ENCODE measurements around the gene NUBPL.
"Not testable (repeated sequence)": the region's sequence is repeated elsewhere in the genome, so short reads cannot be mapped to it uniquely, and the experiment has no call there.

Gene NUBPL

GRCh38 chr14:31677630-31678029 lies 116.4 kb downstream of the NUBPL start:
- no peak for DNase-seq

DNA sequence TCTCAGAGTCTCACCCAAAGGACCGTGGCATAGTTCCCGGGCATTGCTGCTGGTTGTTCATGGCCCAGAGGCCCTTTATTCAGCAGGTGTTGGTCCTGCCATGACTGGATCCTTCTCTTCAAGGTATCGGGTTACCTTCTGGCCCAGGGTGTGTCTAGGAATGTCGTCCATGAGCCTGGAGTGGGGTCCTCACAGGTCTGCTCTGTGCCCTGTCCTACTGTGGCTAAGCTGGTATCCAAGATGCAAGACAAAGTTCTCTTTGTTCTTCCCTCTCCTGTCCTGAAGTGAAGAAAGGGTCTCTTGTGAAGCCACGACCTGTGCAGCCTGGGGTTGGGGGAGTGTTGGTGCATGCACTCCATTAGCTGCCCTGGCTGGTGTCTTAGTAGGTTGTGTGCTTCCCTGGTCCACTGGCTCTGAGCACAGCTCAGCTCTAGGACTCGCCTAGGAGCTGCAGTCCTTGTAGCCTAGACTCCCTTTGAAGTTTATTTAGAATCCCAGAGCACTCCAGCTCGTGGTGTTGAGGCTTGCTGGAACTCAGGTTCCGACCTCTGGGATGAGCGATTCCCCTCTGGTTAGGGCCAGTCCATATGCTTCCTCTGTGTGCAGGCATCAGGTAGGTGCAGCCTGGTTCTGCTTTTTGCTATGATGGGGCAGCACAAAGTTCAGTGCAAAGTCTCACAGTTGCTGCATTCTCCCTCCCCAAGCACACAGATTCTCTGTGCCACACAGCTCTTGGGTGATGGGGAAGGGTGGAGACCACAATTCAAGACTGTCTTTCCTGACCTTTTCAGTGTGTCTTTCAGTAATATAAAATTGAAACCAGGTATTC lies 117.4 kb downstream of the NUBPL start:
- DNase-seq, result no peak

DNA sequence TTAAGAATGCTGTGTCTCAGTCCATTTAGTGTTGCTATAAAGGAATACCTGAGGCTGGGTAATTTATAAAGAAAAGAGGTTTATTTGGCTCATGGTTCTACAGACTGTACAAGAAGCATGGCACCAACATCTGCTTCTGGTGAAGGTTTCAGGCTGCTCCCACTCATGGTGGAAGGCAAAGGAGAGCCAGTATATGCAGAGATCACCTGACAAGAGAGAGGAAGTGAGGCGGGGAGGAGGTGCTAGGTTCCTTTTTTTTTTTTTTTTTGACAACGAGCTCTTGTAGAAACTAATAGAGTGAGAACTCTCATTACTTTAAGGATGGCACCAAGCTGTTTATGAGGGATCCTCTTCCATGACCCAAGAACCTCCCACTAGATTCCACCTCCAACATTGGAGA lies 121.6 kb downstream of the NUBPL start:
- DNase-seq, result no peak

GRCh38 chr14:31687726-31688125 lies 126.5 kb downstream of the NUBPL start:
- DNase-seq, result no peak

GRCh38 chr14:31690056-31690455 lies 128.9 kb downstream of the NUBPL start:
- DNase-seq, result no peak

GRCh38 chr14:31692376-31692781 lies 131.2 kb downstream of the NUBPL start:
- DNase-seq, result peak; percentile 31

GRCh38 chr14:31696378-31696777 lies 135.2 kb downstream of the NUBPL start:
- DNase-seq, result no peak

GRCh38 chr14:31699809-31700208 lies 138.6 kb downstream of the NUBPL start:
- no peak for DNase-seq

DNA sequence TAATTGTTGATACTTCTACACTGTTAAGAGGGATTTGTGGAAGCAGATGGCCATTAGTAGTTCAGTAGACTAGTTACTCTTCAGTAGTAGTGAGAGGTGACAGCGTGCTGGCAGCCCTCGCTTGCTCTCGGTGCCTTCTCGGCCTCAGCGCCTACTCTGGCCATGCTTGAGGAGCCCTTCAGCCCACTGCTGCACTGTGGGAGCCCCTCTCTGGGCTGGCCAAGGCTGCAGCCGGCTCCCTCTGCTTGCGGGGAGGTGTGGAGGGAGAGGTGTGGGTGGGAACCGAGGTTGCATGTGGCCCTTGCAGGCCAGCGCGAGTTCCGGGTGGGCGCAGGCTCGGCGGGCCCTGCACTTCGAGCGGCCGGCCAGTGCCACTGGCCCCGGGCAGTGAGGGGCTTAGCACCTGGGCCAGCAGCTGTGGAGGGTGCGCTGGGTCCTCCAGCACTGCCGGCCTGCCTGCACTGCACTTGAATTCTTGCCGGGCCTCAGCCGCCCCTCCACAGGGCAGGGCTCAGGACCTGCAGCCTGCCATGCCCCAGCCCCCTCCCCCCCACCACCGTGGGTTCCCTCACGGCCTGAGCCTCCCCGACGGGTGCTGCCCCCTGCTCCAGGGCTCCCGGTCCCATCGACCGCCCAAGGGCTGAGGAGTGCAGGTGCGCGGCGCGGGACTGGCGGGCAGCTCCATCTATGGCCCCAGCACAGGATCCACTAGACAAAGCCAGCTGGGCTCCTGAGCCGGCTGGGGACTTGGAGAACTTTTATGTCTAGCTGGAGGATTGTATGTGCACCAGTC lies 139.3 kb downstream of the NUBPL start:
- no peak for DNase-seq

DNA sequence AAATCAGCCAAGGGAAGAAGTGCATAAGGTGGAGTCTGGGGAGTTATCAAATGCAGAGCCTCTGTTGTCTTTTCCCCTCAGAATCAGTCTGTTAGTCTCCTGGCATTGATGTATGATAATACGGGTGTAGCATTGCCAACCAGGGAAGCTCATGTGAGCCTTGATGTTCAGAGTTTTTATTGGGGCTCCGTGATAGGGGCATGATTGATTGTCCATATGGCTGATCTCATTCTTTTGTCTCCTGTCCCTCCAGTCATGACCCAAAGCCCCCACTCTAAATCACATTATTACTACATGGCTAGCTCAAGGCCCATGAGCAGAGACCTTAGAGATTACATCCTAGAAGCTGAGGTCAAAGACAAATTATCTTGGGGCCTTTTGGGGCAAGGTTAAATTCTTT lies 140.9 kb downstream of the NUBPL start:
- DNase-seq, result no peak

DNA sequence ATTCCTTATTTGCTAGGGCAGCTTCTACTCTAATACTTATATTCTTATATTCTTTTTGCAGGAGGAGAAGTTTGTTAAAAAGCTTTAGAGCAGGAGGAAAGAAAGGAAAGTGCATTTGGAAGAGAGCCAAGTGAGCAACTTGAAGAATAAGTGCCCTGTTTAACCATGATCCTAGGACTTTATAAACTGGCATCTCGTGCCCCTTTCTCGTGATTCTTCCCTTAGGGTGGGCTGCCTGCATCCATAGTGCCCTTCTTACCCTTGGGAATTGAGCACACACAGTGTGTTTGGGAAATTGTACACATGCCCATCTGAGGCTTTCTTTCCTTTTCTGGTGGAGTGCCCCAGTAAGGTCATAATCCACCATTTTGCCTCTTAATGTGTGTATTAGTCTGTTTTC lies 141.9 kb downstream of the NUBPL start:
- DNase-seq, result no peak

- DNase-seq, result no peak
Observed at GRCh38 chr14:31705731-31706130, 144.5 kb downstream of the NUBPL start.

DNA sequence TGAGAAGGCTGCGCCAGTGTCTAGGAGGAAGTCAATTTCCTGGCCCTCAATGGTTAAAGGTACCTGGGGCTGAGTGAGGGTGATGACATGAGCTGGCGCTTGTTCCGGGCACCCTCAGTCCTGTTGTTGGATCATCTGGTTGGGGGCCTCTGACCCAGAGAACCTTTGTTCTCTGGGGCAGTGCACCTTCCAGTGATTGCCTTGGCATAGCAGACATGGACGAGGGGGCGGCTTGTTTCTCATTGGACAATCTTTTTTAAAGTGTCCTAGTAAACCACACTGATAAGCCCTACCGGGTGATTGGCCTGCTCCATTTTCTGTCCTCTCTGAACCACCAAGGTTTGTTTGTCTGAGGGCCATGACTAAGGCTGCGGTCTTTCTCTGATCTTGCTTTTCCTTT lies 147.5 kb downstream of the NUBPL start:
- not testable (repeated sequence) for DNase-seq

DNA sequence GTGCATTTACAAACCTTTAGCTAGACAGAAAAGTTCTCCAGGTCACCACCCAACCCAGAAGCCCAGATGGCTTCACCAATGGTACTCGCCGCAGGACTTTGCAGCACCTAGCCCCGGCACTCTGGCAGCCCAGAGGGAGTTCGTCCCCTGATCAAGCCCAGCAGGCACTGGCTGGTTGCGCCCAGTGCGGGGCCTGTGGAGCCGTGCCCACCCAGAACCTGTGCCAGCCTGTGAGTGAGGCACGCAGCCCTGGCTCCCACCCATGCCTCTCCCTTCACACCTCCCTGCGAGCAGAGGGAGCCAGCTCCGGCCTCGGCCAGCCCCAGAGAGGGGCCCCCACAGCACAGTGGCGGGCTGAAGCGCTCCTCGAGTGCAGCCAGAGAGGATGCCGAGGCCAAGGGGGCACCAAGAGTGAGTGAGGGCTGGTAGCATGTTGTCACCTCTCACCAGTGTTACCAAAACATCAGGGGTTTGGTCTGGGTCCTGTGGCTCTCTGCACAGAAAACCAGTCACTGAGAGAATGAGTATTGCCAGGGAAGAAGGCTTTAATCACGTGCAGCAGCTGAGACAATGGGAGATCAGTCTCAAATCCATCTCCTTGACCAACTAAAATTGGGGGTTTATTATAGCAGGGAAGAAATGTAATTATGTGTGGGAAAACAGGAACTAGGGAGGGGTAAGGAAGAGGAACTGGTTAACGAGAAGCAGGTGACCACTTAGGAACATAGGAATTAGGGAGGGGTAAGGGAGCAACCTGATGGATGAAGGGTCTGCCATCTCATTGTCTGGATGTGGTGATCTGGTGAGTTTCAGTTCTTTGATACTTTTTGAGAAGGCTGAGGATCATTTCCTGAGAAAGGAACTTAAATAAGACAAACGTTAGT lies 151.3 kb downstream of the NUBPL start:
- no peak for DNase-seq

GRCh38 chr14:31716208-31716607 lies 155.0 kb downstream of the NUBPL start:
- DNase-seq, result no peak

GRCh38 chr14:31717294-31718085 lies 156.3 kb downstream of the NUBPL start:
- DNase-seq, result no peak

DNA sequence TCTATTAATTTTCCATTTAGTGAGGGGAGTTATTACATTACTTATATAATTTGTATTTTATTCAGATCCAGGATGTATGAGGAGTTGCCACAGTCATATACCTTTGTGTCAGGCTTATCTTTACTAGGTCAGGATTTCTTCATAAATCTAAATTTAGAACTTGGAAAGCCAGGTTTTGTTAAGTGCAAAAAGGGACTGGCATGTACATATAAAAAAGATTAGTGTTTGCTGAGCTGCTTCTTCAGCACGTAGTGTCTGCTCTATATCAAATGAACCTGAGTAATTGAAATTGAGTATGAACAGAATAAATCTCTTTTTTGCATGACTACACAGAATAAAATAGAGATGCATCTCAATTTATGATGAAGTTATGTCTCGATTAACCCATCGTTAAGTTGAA lies 157.4 kb downstream of the NUBPL start:
- DNase-seq, result no peak

GRCh38 chr14:31718985-31719384 lies 157.8 kb downstream of the NUBPL start:
- DNase-seq, result no peak

DNA sequence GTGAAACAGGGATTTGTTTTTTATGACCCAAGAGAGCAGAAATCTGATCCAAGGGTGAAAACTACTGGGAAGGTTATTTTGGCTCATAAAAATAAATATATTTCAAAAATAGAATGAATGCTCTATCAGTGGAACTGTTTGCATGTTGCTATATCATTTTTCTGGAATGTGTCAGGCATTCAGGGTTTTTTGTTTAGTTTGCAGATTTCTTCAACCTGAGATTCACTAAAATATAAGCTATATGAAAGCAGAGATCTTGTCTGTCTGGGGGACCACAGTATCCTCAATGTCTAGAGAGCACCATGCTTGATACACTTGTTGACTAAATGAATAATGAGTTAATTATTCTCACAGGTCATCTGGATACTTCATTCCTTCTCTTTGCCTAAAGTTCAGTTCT lies 165.1 kb downstream of the NUBPL start:
- no peak for DNase-seq

GRCh38 chr14:31727797-31728196 lies 166.6 kb downstream of the NUBPL start:
- no peak for DNase-seq

DNA sequence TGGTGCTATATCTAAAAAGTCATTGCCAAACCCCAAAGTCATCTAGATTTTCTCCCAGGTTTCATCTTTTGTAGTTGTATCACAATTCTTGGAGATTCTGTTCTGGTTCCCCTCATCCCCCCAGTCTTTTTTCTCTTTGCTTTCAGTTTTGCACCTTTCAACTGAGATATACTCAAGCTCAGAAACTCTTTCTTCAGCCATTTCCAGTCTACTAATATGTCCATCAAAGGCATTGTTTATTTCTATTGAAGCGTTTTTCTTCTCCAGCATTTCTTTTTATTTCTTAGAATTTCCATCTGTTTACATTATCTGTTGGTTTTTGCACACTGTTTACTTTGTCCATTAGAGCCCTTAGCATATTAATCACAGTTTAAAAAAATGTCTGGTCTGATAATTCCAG lies 179.5 kb downstream of the NUBPL start:
- DNase-seq, result no peak

DNA sequence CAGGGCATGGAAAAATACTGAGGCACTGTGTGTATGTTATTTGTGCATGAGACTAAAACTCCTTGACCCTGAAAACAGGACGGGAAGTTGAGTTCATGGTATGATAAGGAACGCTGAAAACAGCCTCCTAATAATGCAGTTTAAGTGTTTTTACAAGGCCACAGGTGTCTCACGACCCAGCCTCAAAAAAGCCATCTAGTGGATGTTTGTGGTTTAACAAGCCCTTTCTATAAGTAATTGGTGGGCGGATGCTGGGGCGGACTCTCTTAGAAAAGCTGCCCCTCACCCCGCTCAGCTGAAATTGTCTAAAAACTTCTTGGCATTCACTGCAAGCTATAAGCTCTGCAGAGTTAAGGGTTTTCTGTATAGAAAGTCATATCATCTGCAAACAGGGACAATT lies 184.5 kb downstream of the NUBPL start:
- DNase-seq, result no peak

All from NCI-H2029 (cell line).